Epithelial cell of esophagus (primary cell): ENCODE data around the gene BTG4.

Experiments
- DNase-seq: peaks from one replicate; pipeline ENCODE4 v3.0.0; 2010; ENCODE audit warnings: low read depth
- H3K4me3 ChIP-seq: 2 replicates; pipeline ENCODE4 v1.5.1; 2011; ENCODE audit warnings: mild to moderate bottlenecking, low read length, control low read depth
- CTCF ChIP-seq: IDR thresholded peaks from 2 replicates; pipeline ENCODE4 v1.5.1; 2011; ENCODE audit warnings: low read depth, mild to moderate bottlenecking, low read length, control low read depth, inconsistent platforms; ENCODE audit not compliant: insufficient read depth; ENCODE audit errors: missing control alignments

The BTG4 gene

GRCh38 chr11:111555255-111555654, 43.1 kb upstream of the BTG4 start:
- peak; percentile 94 for DNase-seq
- no peak for TF ChIP-seq CTCF
- no peak overlapping the region for H3K4me3 ChIP-seq

- no peak for TF ChIP-seq CTCF
- no peak overlapping the region for H3K4me3 ChIP-seq
- peak; percentile 93 for DNase-seq
Measured at GRCh38 chr11:111554532-111554931, 42.3 kb upstream of the BTG4 start.

GRCh38 chr11:111550258-111550657, 38.1 kb upstream of the BTG4 start:
- no peak overlapping the region for H3K4me3 ChIP-seq
- no peak for TF ChIP-seq CTCF
- DNase-seq: no peak

GRCh38 chr11:111549869-111550203, 37.6 kb upstream of the BTG4 start:
- no peak for DNase-seq
- TF ChIP-seq CTCF: no peak
- no peak overlapping the region for H3K4me3 ChIP-seq

GRCh38 chr11:111549196-111549868, 37.1 kb upstream of the BTG4 start:
- no peak for DNase-seq
- no peak for TF ChIP-seq CTCF
- H3K4me3 ChIP-seq: no peak overlapping the region

GRCh38 chr11:111548525-111548924, 36.3 kb upstream of the BTG4 start:
- peak; percentile 35 for DNase-seq
- TF ChIP-seq CTCF: no peak
- H3K4me3 ChIP-seq: no peak overlapping the region

- no peak overlapping the region for H3K4me3 ChIP-seq
- TF ChIP-seq CTCF: no peak
- DNase-seq: no peak
Measured at GRCh38 chr11:111542606-111543275, 30.6 kb upstream of the BTG4 start.
